Cardiac fibroblast (primary cell): ENCODE data around the gene TMEM135.
"Not testable (repeated sequence)": the region's sequence is repeated elsewhere in the genome, so short reads cannot be mapped to it uniquely, and the experiment has no call there.

Experiments
- DNase-seq, 2 donors: peaks; one replicate each; pipeline versions ENCODE4 v3.0.0 to v3.0.0-alpha.2; 2010; ENCODE audit warnings: low read depth in 2 of 2
- H3K4me3 ChIP-seq, 2 donors: replicated peaks in 1 of 2; 1 replicate in 1 of 2; 2 replicates in 1 of 2; pipeline ENCODE4 v1.5.1; 2011; ENCODE audit warnings: low read depth in 2 of 2, low read length in 2 of 2, mild to moderate bottlenecking in 2 of 2, moderate library complexity in 1 of 2
- TF ChIP-seq, protein P1 (sequence below): IDR thresholded peaks from one replicate; pipeline ENCODE4 v1.5.1; 2011; ENCODE audit warnings: low read depth, mild to moderate bottlenecking, low read length, inconsistent platforms

The TMEM135 gene

DNA sequence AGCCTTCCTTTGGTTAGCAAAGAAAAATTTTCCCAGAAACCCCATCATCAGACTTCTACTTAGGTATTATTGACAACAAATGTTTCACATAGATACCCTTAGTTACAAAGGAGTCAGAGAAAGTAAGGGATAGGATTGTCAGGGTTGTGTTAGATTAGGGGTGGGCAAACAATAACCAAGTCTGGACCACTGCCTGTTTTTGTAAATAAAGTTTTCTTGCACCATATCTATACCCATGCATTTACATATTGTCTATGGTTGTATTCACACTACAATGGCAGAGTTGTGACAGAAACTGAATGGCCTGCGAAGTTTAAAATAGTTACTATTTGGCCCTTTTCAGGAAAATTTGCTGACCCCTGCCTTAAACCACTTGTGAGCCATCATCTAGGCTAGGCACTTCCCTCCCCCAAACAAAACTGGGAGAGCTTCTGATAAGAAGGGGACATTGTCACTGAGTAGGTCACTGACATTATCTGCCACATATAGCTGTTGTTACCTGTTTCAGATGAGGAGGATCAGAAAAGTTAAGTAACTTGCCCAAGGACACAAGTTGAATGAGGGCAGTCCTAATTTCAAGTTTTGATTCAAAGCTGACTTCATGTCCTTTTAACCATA, 40.7 kb upstream of the TMEM135 start:
- no peak for DNase-seq
- TF ChIP-seq, protein P1, sequence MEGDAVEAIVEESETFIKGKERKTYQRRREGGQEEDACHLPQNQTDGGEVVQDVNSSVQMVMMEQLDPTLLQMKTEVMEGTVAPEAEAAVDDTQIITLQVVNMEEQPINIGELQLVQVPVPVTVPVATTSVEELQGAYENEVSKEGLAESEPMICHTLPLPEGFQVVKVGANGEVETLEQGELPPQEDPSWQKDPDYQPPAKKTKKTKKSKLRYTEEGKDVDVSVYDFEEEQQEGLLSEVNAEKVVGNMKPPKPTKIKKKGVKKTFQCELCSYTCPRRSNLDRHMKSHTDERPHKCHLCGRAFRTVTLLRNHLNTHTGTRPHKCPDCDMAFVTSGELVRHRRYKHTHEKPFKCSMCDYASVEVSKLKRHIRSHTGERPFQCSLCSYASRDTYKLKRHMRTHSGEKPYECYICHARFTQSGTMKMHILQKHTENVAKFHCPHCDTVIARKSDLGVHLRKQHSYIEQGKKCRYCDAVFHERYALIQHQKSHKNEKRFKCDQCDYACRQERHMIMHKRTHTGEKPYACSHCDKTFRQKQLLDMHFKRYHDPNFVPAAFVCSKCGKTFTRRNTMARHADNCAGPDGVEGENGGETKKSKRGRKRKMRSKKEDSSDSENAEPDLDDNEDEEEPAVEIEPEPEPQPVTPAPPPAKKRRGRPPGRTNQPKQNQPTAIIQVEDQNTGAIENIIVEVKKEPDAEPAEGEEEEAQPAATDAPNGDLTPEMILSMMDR: no peak
- H3K4me3 ChIP-seq: no peak overlapping the region

DNA sequence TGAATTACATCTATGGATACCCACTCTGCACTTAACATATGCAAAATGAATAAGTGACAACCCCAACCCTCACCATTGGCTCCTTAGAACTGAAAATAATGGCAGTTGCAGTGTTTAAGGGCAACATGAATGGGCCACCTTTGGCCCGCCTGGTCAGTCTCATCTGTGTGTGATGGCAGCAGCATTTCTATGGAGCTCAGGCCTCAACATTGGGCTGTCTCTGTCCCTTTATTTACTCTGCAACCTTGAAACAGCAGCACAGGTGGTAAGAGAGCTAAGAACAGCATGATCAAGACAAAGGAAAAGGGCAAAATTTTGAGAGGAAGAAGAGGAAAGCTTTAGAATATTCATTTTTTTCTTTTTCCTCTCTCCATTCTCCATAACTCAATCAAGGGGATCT, 38.3 kb upstream of the TMEM135 start:
- DNase-seq: no peak
- H3K4me3 ChIP-seq: no peak overlapping the region
- TF ChIP-seq, protein P1: no peak

DNA sequence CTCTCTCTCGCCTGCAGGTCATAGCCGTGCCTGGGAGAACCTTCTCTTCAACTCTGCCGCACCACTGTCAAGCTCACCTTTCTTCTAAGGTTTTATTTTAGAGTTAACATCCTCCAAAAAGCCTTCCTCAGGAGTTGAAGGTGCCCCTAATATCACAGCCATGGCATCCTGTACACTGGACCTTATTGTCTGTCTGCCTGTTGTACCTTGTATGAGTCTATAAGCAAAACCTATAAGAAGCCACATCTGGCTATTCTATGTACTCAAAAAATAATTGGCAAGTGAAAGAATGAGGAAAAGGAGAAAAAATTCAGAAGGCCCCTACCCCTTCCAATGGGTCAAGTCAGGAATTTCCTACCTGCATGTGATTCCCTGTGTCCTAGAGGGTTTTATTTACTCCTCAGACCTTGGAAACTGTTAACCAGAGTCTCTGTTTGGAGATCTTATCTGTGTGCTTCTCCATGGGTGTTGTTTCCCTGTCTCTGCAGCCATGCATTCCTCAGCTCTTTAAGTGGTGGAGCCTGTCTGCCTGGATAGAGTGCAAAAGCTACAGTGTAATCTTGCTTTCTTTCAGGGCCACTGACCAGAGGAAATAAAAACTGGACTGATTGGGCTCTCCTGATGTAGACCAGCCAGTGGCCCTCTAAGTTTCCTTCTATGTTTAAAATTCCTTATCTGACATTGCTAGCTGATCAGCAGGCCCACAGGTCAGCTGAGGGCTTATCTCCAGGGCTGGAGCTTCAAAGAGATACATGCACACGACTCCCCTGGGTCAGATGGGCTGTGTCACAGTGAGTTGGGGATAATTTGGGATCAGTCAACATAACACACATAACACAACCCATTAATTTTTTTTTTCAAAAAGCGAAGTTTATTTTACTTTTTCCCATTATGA, 37.6 kb upstream of the TMEM135 start:
- TF ChIP-seq, protein P1: no peak

DNA sequence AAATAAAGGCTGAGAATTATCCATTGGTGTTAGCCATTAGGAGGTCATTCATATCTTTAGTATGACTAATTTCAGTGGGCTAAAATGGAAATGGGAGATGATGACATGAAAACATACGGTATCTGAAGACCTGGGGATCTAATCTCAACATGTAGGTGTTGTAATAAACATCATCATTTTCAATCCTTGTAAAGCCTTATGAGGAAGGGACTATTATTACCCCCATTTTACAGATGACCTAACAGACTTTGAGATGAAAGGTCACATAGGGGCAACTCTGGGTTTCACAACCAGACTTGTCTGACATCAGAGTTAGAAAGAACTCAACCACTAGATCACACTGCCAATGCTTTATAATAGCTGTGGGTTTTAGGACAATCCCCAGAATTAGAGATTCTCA, 34.8 kb upstream of the TMEM135 start:
- no peak for DNase-seq
- no peak overlapping the region for H3K4me3 ChIP-seq
- TF ChIP-seq, protein P1: no peak

More for the DNA sequence above, 37.6 kb upstream of the TMEM135 start:
- DNase-seq: peak in 1 of 2 donors; percentile 55
- no peak overlapping the region for H3K4me3 ChIP-seq

DNA sequence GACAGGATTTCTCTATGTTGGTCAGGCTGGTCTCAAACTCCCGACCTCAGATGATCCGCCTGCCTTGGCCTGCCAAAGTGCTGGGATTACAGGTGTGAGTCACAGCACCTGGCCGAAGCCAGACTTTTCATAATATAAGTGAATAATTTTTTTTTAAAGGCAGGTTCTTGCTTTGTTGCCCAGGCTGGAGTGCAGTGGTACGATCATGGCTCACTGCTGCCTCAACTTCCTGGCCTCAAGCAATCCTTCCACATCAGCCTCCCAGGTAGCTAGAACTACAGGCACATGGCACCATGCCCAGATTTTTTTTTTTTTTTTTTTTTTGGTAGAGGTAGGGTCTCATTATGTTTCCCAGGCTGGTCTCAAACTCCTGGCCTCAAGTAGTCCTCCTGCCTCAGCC, 33.5 kb upstream of the TMEM135 start:
- DNase-seq, H3K4me3 ChIP-seq: not testable (repeated sequence)

DNA sequence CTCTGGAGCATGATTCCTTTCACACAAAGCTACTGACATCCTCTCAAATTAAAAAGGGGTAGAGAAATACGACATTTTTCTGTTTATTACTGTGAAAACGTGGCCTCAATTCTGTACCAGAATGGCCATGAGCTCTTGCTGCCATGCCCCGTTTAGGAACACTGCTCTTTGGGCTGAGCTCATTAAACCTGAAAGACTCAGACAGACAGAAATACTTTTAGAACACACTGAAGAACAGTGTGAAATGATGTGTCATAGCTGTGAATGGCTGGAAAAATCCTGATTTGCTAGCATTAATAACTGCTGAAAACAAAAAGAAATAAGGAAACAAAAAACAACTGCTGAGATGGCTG, 32.2 kb upstream of the TMEM135 start:
- no peak for DNase-seq
- no peak overlapping the region for H3K4me3 ChIP-seq
- TF ChIP-seq, protein P1: no peak

DNA sequence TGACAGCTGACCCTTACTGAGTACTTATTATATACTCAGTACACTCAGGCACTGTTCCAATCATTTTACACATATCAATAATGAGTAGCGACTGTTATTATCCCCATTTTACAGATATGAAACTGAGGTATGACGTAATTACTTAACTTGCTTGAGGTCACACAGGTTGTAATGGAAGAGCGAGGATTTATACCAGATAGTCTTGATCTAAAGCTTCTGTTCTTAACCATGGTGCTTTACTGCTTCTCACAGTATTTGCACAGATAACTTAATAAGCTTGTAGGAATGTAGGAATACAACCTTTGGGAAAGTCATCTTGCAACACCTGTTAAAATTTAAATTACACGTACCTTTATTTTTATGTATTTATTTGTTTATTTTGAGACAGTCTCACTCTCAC, 31.7 kb upstream of the TMEM135 start:
- H3K4me3 ChIP-seq: no peak overlapping the region
- DNase-seq: no peak
- TF ChIP-seq, protein P1: no peak
